SU-DHL-6 (cell line): Measurements from ENCODE around the gene PLEKHA7.

Source experiments
- CTCF ChIP-seq: fragments of 200-600 bp; sonication (generic); IDR thresholded peaks from one replicate; pipeline ENCODE4 v1.5.1; 2017; ENCODE audit warnings: antibody characterized with exemption, mild to moderate bottlenecking, low read length, moderate library complexity; ENCODE audit not compliant: insufficient read depth, poor library complexity, severe bottlenecking
- EZH2phosphoT487 ChIP-seq: fragments of 200-600 bp; sonication (generic), shearing (Covaris generic); conservative IDR thresholded peaks from 2 replicates; pipeline ENCODE4 v1.6.1; 2018; ENCODE audit warnings: mild to moderate bottlenecking, antibody characterized with exemption, low read length, moderate library complexity, mixed read lengths

DNA sequence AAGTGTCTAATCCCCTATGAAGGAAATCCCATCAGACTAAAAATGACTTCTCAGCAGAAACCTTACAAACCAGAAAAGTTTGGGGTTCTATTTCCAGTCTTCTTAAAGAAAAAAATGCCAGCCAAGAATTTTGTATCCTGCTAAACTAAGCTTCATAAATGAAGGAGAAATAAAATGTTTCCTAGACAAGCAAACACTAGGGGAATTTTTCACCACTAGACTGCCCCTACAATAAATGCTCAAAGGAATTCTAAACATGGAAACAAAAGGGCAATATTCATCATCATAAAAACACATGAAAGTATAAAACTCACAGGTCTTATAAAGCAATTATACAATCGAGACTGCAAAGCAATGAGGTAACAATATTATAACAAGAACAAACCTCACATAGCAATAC, 124.3 kb downstream of the PLEKHA7 start:
- TF ChIP-seq CTCF (no peak), EZH2phosphoT487 (no peak)
